GM13976 (cell line): ENCODE measurements around the gene SUSD3.

Experiments
- DNase-seq: peaks from one replicate; pipeline ENCODE4 v3.0.0; 2012; ENCODE audit warnings: low spot score
- CTCF ChIP-seq: IDR thresholded peaks from 2 replicates; pipeline ENCODE4 v1.5.1; 2012; ENCODE audit warnings: borderline replicate concordance, mild to moderate bottlenecking; ENCODE audit not compliant: insufficient read depth; ENCODE audit errors: extremely low read depth, missing control alignments, control extremely low read depth
- in situ Hi-C: fragments of 300-500 bp; cut with MboI; formaldehyde crosslinking; loops from one replicate; pipeline ENCODE4 v1.12.0; 2022; ENCODE audit warnings: low sequenced_read_pairs, mixed read lengths, inconsistent platforms; ENCODE audit not compliant: unreplicated experiment

Gene SUSD3

GRCh38 chr9:93040409-93040808 lies 18.1 kb upstream of the SUSD3 start:
- in situ Hi-C loops: no loop called here
- TF ChIP-seq CTCF: no peak
- no peak for DNase-seq

- in situ Hi-C loops: no loop called here
These were observed 17.2 kb upstream of the SUSD3 start for GRCh38 chr9:93041108-93041802.

GRCh38 chr9:93043122-93043521 lies 15.4 kb upstream of the SUSD3 start:
- TF ChIP-seq CTCF: no peak
- in situ Hi-C loops: no loop called here
- DNase-seq: no peak

More at GRCh38 chr9:93041108-93041802, 17.2 kb upstream of the SUSD3 start:
- DNase-seq: peak; percentile 52
- TF ChIP-seq CTCF: no peak

GRCh38 chr9:93045521-93045920 lies 13.0 kb upstream of the SUSD3 start:
- no peak for DNase-seq
- in situ Hi-C loops: no loop called here
- no peak for TF ChIP-seq CTCF

GRCh38 chr9:93048566-93049448 lies 9.7 kb upstream of the SUSD3 start:
- no peak for TF ChIP-seq CTCF
- in situ Hi-C loops: no loop called here
- DNase-seq: no peak

GRCh38 chr9:93049491-93049890 lies 9.0 kb upstream of the SUSD3 start:
- no peak for DNase-seq
- in situ Hi-C loops: no loop called here
- no peak for TF ChIP-seq CTCF
